ENCODE measurements around the gene UQCC2. TPM values are rescaled to one million over a fixed set of nuclear protein-coding genes. Genes with fewer than 3 reads are reported as not detected.

The UQCC2 gene
- 68.9 and 75.7 TPM in 2 replicates for total RNA-seq
- long read RNA-seq, transcript UQCC2-204 (4 exons, 1,314 nt), result major isoform, 26 of 35 reads
- long read RNA-seq, partial matches to known transcripts, result 7 of 35 reads
- long read RNA-seq, other reads (novel, unspliced or antisense), result 2 of 35 reads

- Mint-ChIP-seq H3K4me1 (ENCODE audit: unreplicated experiment) (peaks cover 22% of the 10 kb centered on the region), H3K36me3 (ENCODE audit: unreplicated experiment) (peaks cover 12% of the 10 kb centered on the region), H3K9me3 (ENCODE audit: unreplicated experiment) (no peaks in the 10 kb centered on the region), H3K27ac (ENCODE audit: unreplicated experiment) (peak within 1 kb of the TSS; percentile 97), H3K4me3 (ENCODE audit: unreplicated experiment) (peak within 1 kb of the TSS; percentile 98), H3K27me3 (ENCODE audit: unreplicated experiment) (peaks cover 3% of the 10 kb centered on the region)
- DNase-seq (ENCODE audit: extremely low spot score, unreplicated experiment), result peak; percentile 99
- TF ChIP-seq CTCF (IDR thresholded peaks at IDR 0.05), result peak; percentile 81
These were observed at the start of gene UQCC2 for GRCh38 chr6:33711140-33712129. TSS of gene UQCC2 (minus strand) at chr6:33711700. CDS start at chr6:33711686, 14 bp downstream.

GRCh38 chr6:33759887-33760629 is 48.6 kb upstream of the UQCC2 start:
- peaks cover 54% of the 10 kb centered on the region for H3K4me1 Mint-ChIP-seq (ENCODE audit: unreplicated experiment)
- H3K27ac Mint-ChIP-seq (ENCODE audit: unreplicated experiment), result peak overlapping the region; percentile 23
- H3K4me3 Mint-ChIP-seq (ENCODE audit: unreplicated experiment), result no peak overlapping the region
- TF ChIP-seq CTCF (IDR thresholded peaks at IDR 0.05), result no peak
- H3K27me3 Mint-ChIP-seq (ENCODE audit: unreplicated experiment), result no peaks in the 10 kb centered on the region
- DNase-seq (ENCODE audit: extremely low spot score, unreplicated experiment), result no peak
- H3K36me3 Mint-ChIP-seq (ENCODE audit: unreplicated experiment), result no peaks in the 10 kb centered on the region
- no peaks in the 10 kb centered on the region for H3K9me3 Mint-ChIP-seq (ENCODE audit: unreplicated experiment)

GRCh38 chr6:33758815-33759216 is 47.3 kb upstream of the UQCC2 start:
- Mint-ChIP-seq H3K36me3 (ENCODE audit: unreplicated experiment) (no peaks in the 10 kb centered on the region), H3K4me3 (ENCODE audit: unreplicated experiment) (no peak overlapping the region), H3K27ac (ENCODE audit: unreplicated experiment) (no peak overlapping the region), H3K27me3 (ENCODE audit: unreplicated experiment) (no peaks in the 10 kb centered on the region), H3K4me1 (ENCODE audit: unreplicated experiment) (peaks cover 54% of the 10 kb centered on the region), H3K9me3 (ENCODE audit: unreplicated experiment) (no peaks in the 10 kb centered on the region)
- no peak for TF ChIP-seq CTCF (IDR thresholded peaks at IDR 0.05)
- no peak for DNase-seq (ENCODE audit: extremely low spot score, unreplicated experiment)

- DNase-seq (ENCODE audit: extremely low spot score, unreplicated experiment), result no peak
- H3K4me1 Mint-ChIP-seq (ENCODE audit: unreplicated experiment), result peaks cover 52% of the 10 kb centered on the region
- no peaks in the 10 kb centered on the region for H3K27me3 Mint-ChIP-seq (ENCODE audit: unreplicated experiment)
- TF ChIP-seq CTCF (IDR thresholded peaks at IDR 0.05), result no peak
- H3K9me3 Mint-ChIP-seq (ENCODE audit: unreplicated experiment), result no peaks in the 10 kb centered on the region
- no peak overlapping the region for H3K27ac Mint-ChIP-seq (ENCODE audit: unreplicated experiment)
- H3K4me3 Mint-ChIP-seq (ENCODE audit: unreplicated experiment), result no peak overlapping the region
- no peaks in the 10 kb centered on the region for H3K36me3 Mint-ChIP-seq (ENCODE audit: unreplicated experiment)
These were observed 46.4 kb upstream of the UQCC2 start for GRCh38 chr6:33757906-33758305.
